SU-DHL-6 (cell line): ENCODE measurements around the gene RAB22A.

Source experiments
- H2AFZ ChIP-seq: fragments of 200-600 bp; sonication (generic); 2 replicates; pipeline ENCODE4 v1.6.1; 2014; ENCODE audit warnings: low read depth, mild to moderate bottlenecking, moderate library complexity, mixed read lengths, antibody characterized with exemption, low read length; ENCODE audit not compliant: severe bottlenecking
- H3F3A ChIP-seq: fragments of 200-600 bp; shearing (Covaris generic); 2 replicates; pipeline ENCODE4 v1.6.0; 2016; ENCODE audit warnings: antibody characterized with exemption, mild to moderate bottlenecking; ENCODE audit not compliant: insufficient read depth
- H3K27ac ChIP-seq: fragments of 200-600 bp; sonication (generic); 2 replicates; pipeline ENCODE4 v1.5.1; 2016; ENCODE audit warnings: low read depth, mild to moderate bottlenecking, low read length, moderate library complexity, mixed read lengths
- H3K27me3 ChIP-seq: fragments of 200-600 bp; sonication (generic), shearing (Covaris generic); 2 replicates; pipeline ENCODE4 v1.6.0; 2014; ENCODE audit warnings: mild to moderate bottlenecking, low read length
- H3K36me3 ChIP-seq: fragments of 200-600 bp; sonication (generic); 2 replicates; pipeline ENCODE4 v1.6.1; 2014; ENCODE audit warnings: mild to moderate bottlenecking, low read length, mixed read lengths
- H3K4me2 ChIP-seq: fragments of 300-600, 200-600 bp; shearing (Covaris generic), sonication (generic); 2 replicates; pipeline ENCODE4 v1.6.0; 2014; ENCODE audit warnings: low read length, low read depth, mild to moderate bottlenecking; ENCODE audit not compliant: poor library complexity, severe bottlenecking
- H3K4me3 ChIP-seq: fragments of 200-600 bp; sonication (generic); 2 replicates; pipeline ENCODE4 v1.5.1; 2014; ENCODE audit warnings: antibody characterized with exemption, low read length, mild to moderate bottlenecking, mixed read lengths; ENCODE audit not compliant: insufficient read depth, poor library complexity, severe bottlenecking
- H3K79me2 ChIP-seq: fragments of 200-600 bp; sonication (generic); 2 replicates; pipeline ENCODE4 v1.6.1; 2014; ENCODE audit warnings: mild to moderate bottlenecking, low read length, moderate library complexity; ENCODE audit not compliant: insufficient read depth
- H3K9ac ChIP-seq: fragments of 200-600 bp; sonication (generic); 2 replicates; pipeline ENCODE4 v1.7.0; 2014; ENCODE audit warnings: mild to moderate bottlenecking, low read length
- H3K9me2 ChIP-seq: fragments of 200-600 bp; sonication (generic); replicated peaks from 2 replicates; pipeline ENCODE4 v1.6.1; 2014; ENCODE audit warnings: low read length; ENCODE audit not compliant: insufficient read depth
- H3K9me3 ChIP-seq: fragments of 200-600 bp; sonication (generic); 2 replicates; pipeline ENCODE4 v1.6.1; 2014; ENCODE audit warnings: low read length, mixed read lengths; ENCODE audit not compliant: insufficient read depth
- H4K20me1 ChIP-seq: fragments of 200-600 bp; sonication (generic); 2 replicates; pipeline ENCODE4 v1.6.1; 2014; ENCODE audit warnings: low read depth, mild to moderate bottlenecking, antibody characterized with exemption, low read length, moderate library complexity, mixed read lengths
- CTCF ChIP-seq: fragments of 200-600 bp; sonication (generic); IDR thresholded peaks from one replicate; pipeline ENCODE4 v1.5.1; 2017; ENCODE audit warnings: antibody characterized with exemption, mild to moderate bottlenecking, low read length, moderate library complexity; ENCODE audit not compliant: insufficient read depth, poor library complexity, severe bottlenecking
- EZH2phosphoT487 ChIP-seq: fragments of 200-600 bp; sonication (generic), shearing (Covaris generic); conservative IDR thresholded peaks from 2 replicates; pipeline ENCODE4 v1.6.1; 2018; ENCODE audit warnings: mild to moderate bottlenecking, antibody characterized with exemption, low read length, moderate library complexity, mixed read lengths

Gene RAB22A

GRCh38 chr20:58395604-58396003 lies 86.1 kb downstream of the RAB22A start:
- H4K20me1 ChIP-seq: peaks cover 33% of the 10 kb centered on the region
- no peak overlapping the region for H3K9ac ChIP-seq
- H3K27me3 ChIP-seq: no peaks in the 10 kb centered on the region
- no peaks in the 10 kb centered on the region for H3K9me3 ChIP-seq
- H2AFZ ChIP-seq: no peak overlapping the region
- no peak overlapping the region for H3K4me2 ChIP-seq
- H3K9me2 ChIP-seq: no peaks in the 10 kb centered on the region
- H3K79me2 ChIP-seq: peaks cover 100% of the 10 kb centered on the region
- H3K27ac ChIP-seq: no peak overlapping the region
- H3K4me3 ChIP-seq: no peak overlapping the region
- H3F3A ChIP-seq: no peaks in the 10 kb centered on the region
- H3K36me3 ChIP-seq: no peaks in the 10 kb centered on the region
- no peak for TF ChIP-seq EZH2phosphoT487
- TF ChIP-seq CTCF: no peak

GRCh38 chr20:58397429-58397828 lies 87.9 kb downstream of the RAB22A start:
- no peaks in the 10 kb centered on the region for H3K9me2 ChIP-seq
- H3K27me3 ChIP-seq: no peaks in the 10 kb centered on the region
- no peak overlapping the region for H3K4me3 ChIP-seq
- peaks cover 100% of the 10 kb centered on the region for H3K79me2 ChIP-seq
- no peaks in the 10 kb centered on the region for H3K9me3 ChIP-seq
- H3K36me3 ChIP-seq: no peaks in the 10 kb centered on the region
- H4K20me1 ChIP-seq: peaks cover 36% of the 10 kb centered on the region
- TF ChIP-seq EZH2phosphoT487 (no peak), CTCF (no peak)
- H2AFZ ChIP-seq: no peak overlapping the region
- no peak overlapping the region for H3K9ac ChIP-seq
- no peaks in the 10 kb centered on the region for H3F3A ChIP-seq
- H3K27ac ChIP-seq: no peak overlapping the region
- H3K4me2 ChIP-seq: no peak overlapping the region

- H3K36me3 ChIP-seq: no peaks in the 10 kb centered on the region
- peaks cover 39% of the 10 kb centered on the region for H4K20me1 ChIP-seq
- H2AFZ ChIP-seq: no peak overlapping the region
- no peak overlapping the region for H3K27ac ChIP-seq
- H3K4me2 ChIP-seq: no peak overlapping the region
- TF ChIP-seq EZH2phosphoT487 (no peak), CTCF (no peak)
- H3F3A ChIP-seq: 0 out of 2 replicates have a peak, but pooled peaks cover 3% of the 10 kb centered on the region
- H3K9me2 ChIP-seq: no peaks in the 10 kb centered on the region
- peaks cover 100% of the 10 kb centered on the region for H3K79me2 ChIP-seq
- H3K27me3 ChIP-seq: no peaks in the 10 kb centered on the region
- H3K9me3 ChIP-seq: no peaks in the 10 kb centered on the region
- no peak overlapping the region for H3K4me3 ChIP-seq
- H3K9ac ChIP-seq: no peak overlapping the region
Observed at GRCh38 chr20:58398254-58398653, 88.7 kb downstream of the RAB22A start.

- H3K27me3 ChIP-seq: no peaks in the 10 kb centered on the region
- H3K9ac ChIP-seq: no peak overlapping the region
- no peak overlapping the region for H3K27ac ChIP-seq
- no peaks in the 10 kb centered on the region for H3K9me3 ChIP-seq
- H3K79me2 ChIP-seq: peaks cover 100% of the 10 kb centered on the region
- no peaks in the 10 kb centered on the region for H3K36me3 ChIP-seq
- peaks cover 38% of the 10 kb centered on the region for H4K20me1 ChIP-seq
- H2AFZ ChIP-seq: no peak overlapping the region
- H3F3A ChIP-seq: 0 out of 2 replicates have a peak, but pooled peaks cover 4% of the 10 kb centered on the region
- H3K4me2 ChIP-seq: no peak overlapping the region
- no peaks in the 10 kb centered on the region for H3K9me2 ChIP-seq
- H3K4me3 ChIP-seq: no peak overlapping the region
- no peak for TF ChIP-seq CTCF
- TF ChIP-seq EZH2phosphoT487: no peak
Observed at GRCh38 chr20:58399926-58400325, 90.4 kb downstream of the RAB22A start.
